HG02970 (cell line): ENCODE data around the gene TFEB.
"Not testable (repeated sequence)": the region's sequence is repeated elsewhere in the genome, so short reads cannot be mapped to it uniquely, and the experiment has no call there.

Experiments used
- ATAC-seq: cut with Tn5 transposase; IDR thresholded peaks from one replicate; pipeline ENCODE4 v1.9.1; 2021; ENCODE audit warnings: mild to moderate bottlenecking, moderate library complexity, moderate number of reproducible peaks; ENCODE audit not compliant: unreplicated experiment, low FRiP score

Gene TFEB

DNA sequence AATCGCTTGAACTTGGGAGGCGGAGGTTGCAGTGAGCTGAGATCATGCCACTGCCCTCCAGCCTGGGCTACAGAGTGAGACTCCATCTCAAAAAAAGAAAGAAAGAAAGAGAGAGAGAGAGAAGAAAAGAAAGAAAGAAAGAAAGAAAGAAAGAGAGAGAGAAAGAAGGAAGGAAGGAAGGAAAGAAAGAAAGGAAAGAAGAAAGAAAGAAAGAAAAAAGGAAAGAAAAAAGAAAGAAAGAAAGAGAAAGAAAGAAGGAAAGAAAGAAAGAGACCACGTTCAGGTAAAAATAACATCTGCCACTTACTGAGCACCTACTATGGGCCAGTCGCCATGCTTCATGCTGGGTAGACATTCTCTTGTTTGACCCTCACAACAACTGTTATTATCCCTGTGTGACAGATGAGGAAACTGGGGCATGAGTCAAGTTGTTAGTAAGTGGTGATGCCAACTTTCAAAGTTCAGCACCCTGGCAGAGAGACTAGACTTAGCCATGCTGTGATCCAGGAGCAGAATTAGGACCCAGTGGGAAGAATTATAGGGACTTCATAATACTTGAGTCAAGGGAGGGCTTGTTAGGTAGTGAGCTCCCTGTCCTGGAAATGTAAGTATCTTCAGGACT lies 30.7 kb upstream of the TFEB start:
- not testable (repeated sequence) for ATAC-seq

- ATAC-seq: no peak
These were observed 28.1 kb upstream of the TFEB start for GRCh38 chr6:41763470-41763869.

DNA sequence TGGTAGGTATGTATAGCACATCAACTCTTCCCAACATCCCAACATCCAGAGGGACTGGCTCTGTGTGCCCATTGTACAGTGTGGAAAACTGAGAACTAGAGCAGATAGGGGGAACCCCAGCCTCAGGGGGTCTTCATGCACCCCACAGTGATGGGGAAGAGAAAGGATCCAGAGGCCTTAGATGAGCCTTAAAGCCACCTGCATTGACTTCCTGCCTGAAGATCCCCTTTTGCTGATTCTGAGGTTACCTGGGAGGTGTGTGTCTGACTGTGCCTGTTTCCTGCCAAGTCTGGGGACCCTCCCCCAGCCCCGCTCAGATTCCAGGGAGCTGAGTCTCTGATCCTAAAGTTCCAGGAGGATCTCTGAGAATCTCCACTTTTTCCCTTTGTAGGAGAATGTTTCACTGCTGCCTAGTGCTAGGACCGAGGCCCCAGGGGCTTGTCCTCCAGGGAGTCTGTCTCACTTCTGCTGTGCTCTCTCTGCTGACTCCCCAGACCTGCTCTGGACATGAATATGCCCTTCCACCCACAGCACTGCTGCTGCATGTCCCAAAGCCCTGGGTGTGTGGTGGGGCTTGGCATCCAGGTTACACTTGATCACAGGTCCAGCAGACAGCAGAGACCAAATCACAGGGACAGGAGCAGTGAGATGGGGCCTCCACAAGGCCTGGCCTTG lies 24.6 kb upstream of the TFEB start:
- no peak for ATAC-seq

DNA sequence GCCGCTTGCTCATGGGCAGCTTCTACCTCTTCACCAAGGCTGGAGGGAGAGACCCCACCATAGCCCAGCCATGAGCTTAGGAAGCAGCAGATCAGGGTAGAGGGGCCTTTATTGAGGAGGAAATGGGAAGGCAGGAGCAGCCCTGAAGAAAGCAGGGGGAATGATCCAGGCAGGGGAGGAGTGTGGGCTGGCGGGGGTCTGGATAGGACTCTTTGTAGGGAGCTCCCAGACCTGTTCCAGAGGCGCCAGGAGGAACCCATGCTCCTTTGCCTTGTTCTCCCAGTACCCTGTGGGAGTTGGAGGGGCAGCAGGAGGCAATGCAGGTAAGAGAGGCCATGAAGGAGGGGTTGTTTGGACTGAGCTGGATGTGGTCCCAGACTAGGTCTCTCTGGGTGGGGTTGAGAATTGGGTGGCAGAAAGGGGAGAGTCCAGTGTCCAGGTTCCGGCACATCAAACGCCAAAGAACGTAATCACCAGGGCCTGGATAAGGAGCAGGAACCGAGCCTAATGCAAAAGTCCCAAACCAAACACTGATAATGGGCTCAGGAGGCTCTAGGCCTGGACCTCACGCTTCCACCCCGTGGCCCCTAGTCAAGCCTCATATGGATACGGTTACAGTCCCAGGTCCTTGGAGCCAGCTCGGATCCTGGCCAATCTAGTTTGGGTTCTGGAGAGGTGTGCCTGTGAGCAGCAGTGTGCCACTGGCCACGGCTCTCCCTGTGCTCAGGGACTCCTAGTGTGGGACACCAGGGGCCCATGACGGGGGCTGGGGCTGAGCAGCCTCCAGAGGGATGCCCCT lies 23.9 kb upstream of the TFEB start:
- ATAC-seq: no peak

- no peak for ATAC-seq
These were observed 23.2 kb upstream of the TFEB start for GRCh38 chr6:41758641-41759035.

GRCh38 chr6:41757931-41758640 lies 22.7 kb upstream of the TFEB start:
- ATAC-seq: no peak

- ATAC-seq: no peak
These were observed 21.9 kb upstream of the TFEB start for GRCh38 chr6:41757271-41757670.

GRCh38 chr6:41756354-41756753 lies 20.9 kb upstream of the TFEB start:
- no peak for ATAC-seq

- ATAC-seq: no peak
These were observed 20.5 kb upstream of the TFEB start for GRCh38 chr6:41755895-41756294.

GRCh38 chr6:41750374-41750773 lies 15.0 kb upstream of the TFEB start:
- ATAC-seq: no peak

- no peak for ATAC-seq
These were observed 13.1 kb upstream of the TFEB start for GRCh38 chr6:41748542-41748941.

DNA sequence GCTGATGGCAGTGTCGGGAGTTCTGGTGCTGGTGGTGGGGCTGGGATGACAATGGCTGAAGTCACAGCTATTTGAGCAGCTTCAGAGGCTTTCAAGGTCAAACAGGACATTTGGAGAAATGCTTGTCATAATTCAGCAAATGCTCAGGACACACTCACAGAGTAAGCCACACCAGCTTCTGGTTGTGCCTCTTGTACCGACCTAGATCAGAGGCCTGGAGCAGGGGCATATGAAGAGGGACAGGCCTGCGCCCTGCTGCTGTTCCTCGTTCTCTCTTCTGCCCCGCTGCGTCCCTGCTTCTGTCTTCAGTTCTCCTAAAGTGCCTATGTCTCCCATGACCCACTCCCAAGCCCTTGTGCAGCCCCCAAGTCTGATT lies 12.7 kb upstream of the TFEB start:
- no peak for ATAC-seq

DNA sequence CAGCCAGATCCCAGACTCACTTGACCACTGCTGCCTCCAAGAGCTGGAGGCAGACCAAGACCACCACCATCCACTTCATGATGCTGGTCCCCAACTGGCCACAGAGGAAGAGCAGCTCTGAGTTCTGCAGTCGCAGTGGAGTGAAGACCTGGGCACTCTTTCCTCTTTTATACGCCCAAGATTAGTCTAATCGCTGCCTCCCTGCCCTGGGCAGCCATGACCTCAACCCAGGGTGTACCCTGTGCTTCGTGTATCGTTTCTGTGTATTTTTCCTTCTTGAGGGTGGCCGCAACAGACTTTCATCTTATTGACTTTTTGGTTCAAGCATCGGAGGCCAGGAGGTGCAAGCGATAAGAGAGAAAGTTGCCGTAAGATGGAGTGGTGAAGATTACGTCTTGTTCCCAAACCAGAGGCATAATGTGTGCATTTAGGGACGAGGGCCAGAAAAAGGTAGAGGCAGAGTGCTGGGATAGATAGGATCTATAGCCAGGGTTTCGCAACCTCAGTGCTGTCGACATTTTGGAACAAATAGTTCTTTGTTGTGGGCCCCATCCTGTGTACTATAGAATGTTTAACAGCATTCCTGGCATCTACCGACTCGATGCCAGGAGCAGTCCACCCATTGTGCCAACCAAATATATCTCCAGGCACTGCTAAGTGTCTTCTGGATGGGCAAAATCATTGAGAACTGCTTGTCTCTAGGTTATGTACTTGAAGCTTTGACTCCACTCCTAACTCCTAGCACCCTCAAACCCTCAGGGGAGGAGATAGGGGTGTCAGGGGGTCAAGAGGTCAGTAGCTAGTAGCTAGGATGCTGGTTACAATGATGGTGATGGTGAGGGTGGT lies 12.1 kb upstream of the TFEB start, which contains the start of gene PGC:
TSS of gene PGC (minus strand) at position 142 of the 846 bp plus-strand sequence. CDS start at position 79, 63 bp downstream.
- ATAC-seq: no peak

DNA sequence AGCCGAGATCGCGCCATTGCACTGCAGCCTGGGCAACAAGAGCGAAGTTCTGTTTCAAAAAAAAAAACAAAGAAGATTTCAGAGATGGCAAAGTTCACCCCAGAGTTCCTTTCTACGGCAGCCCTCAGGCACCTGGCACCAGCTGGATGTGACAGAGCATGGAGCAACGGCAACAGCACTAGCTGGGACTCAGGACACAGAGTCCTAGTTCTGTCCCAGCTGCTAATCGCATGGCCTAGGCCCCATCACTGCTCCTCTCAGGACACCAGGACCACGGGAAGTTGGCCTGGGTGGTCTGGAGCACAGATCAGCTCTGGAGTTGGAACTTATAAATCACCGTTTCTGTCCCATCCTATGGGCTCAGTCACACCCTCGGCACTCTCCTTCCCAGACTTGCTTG lies 10.7 kb upstream of the TFEB start:
- ATAC-seq: no peak

DNA sequence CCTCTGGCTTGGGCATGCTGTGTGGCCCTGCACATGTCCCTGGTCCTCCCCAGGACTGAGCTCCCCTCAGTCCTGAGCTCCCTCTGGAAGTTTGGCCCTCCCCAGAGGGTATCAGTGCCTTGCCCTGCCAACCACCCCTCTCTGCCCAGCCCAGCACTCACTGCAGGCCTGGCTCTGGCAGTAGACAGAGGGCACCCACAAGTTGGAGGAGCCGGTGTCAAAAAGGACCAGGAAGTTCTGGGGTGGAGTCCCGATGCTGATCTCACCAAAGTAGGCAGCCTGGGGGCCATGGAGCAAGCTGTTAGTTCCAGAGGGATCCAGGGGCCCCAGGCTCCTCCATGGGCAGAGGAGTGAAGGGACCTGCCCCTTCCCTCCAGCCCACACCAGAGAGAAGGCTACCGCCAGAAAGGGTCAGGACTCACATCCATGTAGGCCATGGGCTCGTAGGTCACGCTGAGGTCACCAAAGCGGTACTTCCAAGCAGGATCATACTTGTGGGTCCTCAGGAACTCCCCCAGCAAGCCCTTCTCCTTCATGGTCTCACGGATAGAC lies 8.9 kb upstream of the TFEB start:
- no peak for ATAC-seq

DNA sequence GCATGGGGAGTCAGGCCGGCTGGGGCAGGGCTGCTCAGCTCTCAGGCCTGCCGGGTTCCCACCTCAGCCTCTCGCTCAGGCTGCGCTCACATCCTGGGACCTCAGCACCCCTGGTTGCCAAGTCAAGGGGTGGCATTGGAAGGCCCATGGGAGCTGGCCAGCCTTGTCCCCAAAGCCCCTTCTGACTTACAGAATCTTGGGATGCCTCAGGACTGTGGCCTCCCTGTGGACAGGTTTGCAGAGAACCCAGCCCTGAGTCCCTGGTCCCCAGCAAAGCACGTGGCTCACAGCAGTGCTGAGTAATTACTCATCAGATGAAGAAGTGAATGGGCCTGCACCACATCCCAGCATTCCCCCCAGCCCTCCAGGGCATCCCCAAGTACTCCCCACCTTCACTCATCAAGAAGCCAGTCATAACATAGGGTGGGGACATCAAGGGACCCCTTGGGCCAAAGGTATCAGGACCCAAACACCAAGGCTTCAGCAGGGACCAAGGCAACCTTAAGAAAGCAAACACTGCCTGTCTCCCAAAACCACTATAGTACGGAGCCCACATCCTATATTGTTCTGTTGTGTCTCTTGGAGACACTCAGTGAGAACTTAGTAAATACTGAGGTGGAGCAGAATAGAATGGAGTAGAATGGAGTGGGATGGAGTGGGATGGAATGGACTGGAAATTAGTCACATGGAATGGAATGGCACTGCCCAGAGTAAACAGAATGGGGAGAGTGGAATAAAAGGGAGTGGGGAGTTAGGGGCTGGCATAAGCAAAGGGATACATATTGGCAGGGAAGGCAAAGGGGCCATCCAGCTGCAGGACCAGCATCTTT lies 8.2 kb upstream of the TFEB start:
- ATAC-seq: no peak

DNA sequence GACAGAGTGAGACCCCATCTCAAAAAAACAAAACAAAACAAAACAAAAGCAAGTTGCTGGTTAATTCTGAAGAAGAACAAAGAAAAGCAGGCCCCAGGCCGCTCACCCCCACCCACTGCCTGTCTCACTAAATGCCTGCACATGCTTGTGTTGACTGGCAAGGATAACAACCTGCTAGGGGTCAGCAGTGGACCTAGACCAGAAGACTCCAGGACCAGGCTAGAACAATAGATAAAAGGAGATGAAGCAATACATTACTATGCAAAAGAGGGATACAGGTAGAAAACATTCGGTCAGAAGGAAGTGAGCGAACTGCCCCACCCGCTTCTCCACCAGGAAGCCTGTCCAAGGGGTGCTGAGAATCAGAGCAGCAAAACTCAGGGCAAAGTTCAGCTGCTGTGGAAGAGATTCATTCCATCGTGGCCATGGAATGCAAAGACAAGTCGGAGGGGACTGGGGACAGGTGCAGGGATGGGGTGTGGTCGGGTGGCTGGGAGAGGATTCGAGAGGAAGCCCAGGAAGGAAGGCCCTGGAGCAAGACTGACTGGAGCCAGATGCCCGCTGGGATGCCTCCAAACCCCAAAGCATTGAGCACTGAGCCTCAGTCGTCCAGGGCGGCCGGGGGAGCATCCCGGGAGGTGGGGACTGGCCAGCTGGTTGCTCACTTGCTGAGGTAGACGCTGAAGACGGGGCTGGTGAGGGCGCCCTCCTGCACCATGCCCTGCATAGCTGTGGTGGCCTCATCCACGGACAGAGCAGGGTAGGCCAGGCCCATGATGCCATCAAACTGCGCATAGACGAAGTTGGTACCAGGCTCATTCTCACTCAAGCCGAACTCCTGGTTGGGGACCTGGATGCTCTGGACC lies 6.5 kb upstream of the TFEB start:
- ATAC-seq: no peak
